Skin epidermis (tissue), 12 donors: ENCODE data around the gene RAB40C.

Source experiments
- H3K27ac ChIP-seq, 21 experiments: fragments of 200-600 bp; sonication (generic) in 11 of 21; one replicate each; pipeline ENCODE4 v1.5.0; 2020; ENCODE audit warnings: mild to moderate bottlenecking in 3 of 21, inconsistent platforms in 2 of 21, moderate library complexity in 2 of 21
- H3K4me3 ChIP-seq, 7 experiments: fragments of 200-600 bp; sonication (generic) in 2 of 7; one replicate each; pipeline ENCODE4 v1.5.0; 2020; ENCODE audit warnings: inconsistent platforms in 2 of 7, mild to moderate bottlenecking in 2 of 7, moderate library complexity in 1 of 7

The RAB40C gene

GRCh38 chr16:558298-559020 is 31.4 kb upstream of the RAB40C start:
- Histone ChIP-seq H3K27ac (no peak overlapping the region), H3K4me3 (no peak overlapping the region)

- Histone ChIP-seq H3K27ac (no peak overlapping the region), H3K4me3 (no peak overlapping the region)
Observed at GRCh38 chr16:559021-559380, 30.9 kb upstream of the RAB40C start.

DNA sequence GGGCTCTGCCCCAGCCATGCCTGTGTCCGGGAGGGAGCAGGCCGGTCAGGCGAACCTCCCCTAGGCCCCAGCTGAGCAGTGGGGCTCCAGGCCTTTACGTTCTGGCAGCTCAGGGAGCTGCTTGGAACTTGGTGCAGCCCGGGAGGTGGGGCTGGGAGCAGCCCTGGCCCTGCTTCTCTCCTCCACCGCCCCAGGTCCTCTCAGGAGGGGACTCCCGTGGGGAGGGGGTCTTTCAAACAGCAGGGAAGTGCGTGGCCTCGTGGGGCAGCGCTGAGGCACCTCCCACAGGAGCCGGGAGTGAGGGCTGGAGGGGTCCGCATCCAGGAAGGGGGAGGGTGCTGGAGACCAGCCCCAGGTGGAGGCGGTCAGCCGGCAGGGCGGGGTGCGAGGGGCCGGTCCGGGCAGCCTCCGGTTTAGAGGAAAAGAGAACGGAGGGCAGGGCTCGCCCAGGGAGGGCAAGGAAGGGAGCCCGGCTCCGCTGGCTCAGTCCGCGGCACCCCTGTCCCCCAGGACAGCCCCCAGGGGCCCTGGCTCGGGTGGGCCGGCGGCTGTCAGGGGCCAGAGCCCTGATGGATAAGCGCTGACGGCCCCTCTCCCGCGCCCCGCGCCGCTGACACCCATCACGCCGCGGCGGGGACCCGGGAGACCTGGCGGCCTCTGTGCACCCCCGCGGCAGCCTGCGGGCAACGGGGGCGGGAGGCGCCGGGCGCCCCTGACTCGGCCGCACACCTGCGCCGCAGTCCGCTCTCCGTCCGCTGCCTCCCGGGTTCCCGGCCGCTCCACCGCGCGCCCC is 30.3 kb upstream of the RAB40C start:
- no peak overlapping the region for H3K27ac ChIP-seq
- no peak overlapping the region for H3K4me3 ChIP-seq

- no peak within 1 kb of the TSS for H3K27ac ChIP-seq
- H3K4me3 ChIP-seq = no peak within 1 kb of the TSS
Observed at GRCh38 chr16:560204-560700, 29.6 kb upstream of the RAB40C start, which contains the start of gene PRR35. PRR35 (plus strand) TSS chr16:560394; CDS start chr16:563295, 2,901 bp downstream.

GRCh38 chr16:560701-561412 is 29.0 kb upstream of the RAB40C start:
- Histone ChIP-seq H3K4me3 (no peak overlapping the region), H3K27ac (no peak overlapping the region)

- Histone ChIP-seq H3K4me3 (no peak overlapping the region), H3K27ac (no peak overlapping the region)
Observed at GRCh38 chr16:561413-561794, 28.5 kb upstream of the RAB40C start.

DNA sequence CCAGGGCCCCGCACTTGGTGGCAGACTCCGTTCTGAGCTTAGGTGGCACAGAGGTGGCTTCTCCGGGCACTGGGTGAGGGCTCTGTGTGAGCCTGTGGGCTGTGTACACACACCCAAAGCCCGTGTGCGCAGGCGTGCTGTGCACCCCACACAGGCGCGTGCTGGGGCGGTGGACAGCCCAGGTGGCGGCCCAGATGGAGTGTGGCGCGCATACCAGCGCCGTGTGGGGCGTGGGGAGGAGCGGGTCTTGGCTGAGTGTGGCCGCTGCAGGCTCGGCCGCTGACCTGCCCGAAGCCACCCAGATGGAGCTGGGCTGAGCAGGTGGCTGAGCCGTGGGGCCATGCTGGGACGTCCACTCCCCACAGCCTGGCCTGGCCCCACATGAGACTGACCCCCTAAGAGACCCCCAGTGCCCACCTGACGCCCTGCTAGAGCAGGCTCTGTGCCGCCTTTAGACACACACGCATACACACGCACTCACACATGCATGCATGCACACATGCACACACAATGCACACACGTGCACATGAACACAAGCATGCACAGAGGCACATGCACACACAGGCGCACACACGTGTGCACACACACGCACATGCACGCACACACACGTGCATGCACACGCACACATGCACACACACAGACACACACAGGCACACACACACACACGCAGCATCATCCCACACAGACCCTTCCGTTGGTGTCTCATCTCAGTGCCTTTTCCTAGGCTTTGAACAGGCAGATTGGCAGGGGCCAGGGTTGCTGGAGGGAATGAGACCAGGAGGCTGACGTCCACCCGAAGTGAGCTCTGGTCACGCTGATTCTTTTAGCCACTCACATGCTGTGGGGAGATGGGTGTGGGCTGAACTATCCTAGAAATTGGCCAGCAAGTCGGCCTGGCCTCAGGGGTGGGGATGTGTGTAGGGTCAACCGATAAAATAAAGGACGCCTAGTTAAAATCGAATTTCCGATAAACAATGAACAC is 27.6 kb upstream of the RAB40C start:
- no peak overlapping the region for H3K4me3 ChIP-seq
- H3K27ac ChIP-seq = no peak overlapping the region

DNA sequence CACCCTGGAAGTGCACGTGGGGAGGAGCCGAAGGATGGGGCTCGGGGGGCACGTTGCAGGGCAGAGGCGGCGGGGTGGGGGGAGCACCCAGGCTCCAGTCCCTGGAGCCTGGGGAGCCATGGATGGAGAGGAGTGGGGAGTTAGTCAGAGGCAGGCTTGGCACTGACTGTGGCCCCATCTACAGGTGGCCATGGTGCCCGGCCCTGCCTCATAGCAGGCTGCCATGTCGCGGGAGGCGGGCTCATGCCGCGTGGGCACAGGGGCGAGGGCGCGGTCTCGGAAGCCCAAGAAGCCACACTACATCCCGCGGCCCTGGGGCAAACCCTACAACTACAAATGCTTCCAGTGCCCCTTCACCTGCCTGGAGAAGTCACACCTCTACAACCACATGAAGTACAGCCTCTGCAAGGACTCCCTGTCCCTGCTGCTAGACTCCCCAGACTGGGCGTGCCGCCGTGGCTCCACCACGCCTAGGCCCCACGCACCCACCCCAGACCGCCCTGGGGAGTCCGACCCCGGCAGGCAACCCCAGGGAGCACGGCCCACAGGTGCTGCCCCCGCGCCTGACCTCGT is 26.7 kb upstream of the RAB40C start:
- no peak overlapping the region for H3K4me3 ChIP-seq
- no peak overlapping the region for H3K27ac ChIP-seq

DNA sequence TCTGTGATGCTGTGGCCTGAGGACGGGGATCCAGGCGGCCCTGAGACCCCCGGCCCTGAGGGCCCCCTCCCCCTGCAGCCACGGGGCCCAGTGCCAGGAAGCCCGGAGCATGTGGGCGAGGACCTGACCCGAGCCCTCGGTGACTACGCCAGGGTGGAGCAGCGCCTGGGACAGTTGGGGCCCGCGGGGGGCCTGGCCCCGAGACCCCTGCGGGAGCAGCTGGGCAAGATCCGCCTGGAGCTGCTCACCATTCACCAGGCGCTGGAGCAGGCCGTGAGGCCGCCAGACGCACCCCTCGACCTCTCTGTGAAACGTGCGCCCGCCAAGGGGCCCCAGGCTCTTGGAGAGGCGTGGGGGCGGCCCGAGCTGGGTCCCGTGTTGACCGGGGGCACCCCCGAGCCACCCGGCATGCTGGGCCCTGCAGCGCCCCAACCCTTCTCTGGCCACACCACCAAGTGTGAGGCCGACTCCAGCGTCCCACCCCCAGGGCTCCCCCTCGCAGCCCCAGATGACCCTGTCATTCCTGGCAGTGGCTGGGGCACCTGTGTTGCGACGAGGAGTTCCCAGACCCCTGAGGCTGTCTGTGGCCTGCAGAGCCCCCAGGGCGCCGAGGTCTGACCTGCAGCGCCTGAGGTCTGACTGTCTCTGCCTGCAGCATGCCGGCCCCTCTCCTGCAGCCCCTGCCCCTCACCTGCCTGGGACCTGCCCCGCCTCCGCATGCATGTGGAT is 25.0 kb upstream of the RAB40C start:
- H3K4me3 ChIP-seq = no peak overlapping the region
- H3K27ac ChIP-seq = no peak overlapping the region

GRCh38 chr16:565419-566330 is 24.2 kb upstream of the RAB40C start:
- Histone ChIP-seq H3K4me3 (no peak overlapping the region), H3K27ac (peak overlapping the region in 3 of 21 experiments; percentile 48 to 77 (median 76))

- Histone ChIP-seq H3K27ac (peak within 1 kb of the TSS in 18 of 21 experiments; percentile 20 to 85 (median 62)), H3K4me3 (peak within 1 kb of the TSS in 4 of 7 experiments; percentile 7 to 21 (median 15))
Observed at GRCh38 chr16:566475-567372, 23.1 kb upstream of the RAB40C start, which contains the start of gene NHLRC4. NHLRC4 (plus strand) TSS chr16:567005; CDS start chr16:568048, 1,043 bp downstream.

GRCh38 chr16:567373-568256 is 22.3 kb upstream of the RAB40C start:
- Histone ChIP-seq H3K4me3 (peak overlapping the region in 3 of 7 experiments; percentile 7 to 21 (median 19)), H3K27ac (peak overlapping the region in 17 of 21 experiments; percentile 28 to 89 (median 64))

DNA sequence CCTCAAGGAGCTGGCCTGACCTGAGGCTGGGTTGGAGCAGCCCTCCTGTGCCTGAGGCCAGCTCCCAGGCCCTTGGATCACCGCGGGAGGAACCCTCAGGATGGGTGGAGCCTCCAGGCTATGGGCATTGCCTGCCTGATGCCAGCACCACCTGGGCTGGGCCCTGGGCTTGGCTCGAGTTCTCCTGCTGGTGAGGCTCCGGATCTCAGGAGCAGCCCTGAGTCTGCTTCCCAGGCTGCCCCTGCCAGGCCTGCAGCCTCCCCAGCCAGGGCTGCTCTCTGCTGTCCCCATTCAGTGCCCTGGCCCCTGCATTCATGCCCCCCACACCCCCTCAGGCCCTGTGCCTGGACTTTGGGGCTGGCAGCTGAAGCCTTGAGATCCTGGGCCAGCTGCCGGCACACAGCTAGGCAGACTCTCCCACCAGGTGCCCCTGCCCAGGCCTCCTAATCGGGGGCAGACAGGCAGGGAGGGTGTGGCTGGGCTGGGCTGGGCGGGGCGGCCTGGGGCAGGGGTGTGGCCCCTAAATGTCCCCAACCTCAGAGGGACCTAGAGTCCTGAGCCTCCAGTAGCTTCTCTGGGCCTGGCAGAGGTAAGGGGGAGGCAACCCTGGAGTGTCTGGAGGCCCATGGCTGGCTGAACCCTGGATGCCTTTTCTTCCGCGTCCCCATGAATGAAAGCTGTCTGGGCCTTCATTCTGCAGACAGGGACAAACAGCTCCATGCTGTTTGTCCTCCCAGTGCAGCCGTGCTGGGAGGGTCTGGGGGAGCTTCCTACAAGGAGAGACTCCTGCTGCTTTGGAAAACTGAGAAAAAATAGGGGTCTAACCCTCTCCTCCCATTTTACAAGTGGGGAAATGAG is 21.2 kb upstream of the RAB40C start:
- peak overlapping the region; percentile 56 to 93 (median 87) for H3K27ac ChIP-seq
- H3K4me3 ChIP-seq = peak overlapping the region in 3 of 7 experiments; percentile 95 to 98 (median 98)
